HepG2 (cell line): ENCODE data around the gene MAGEA4. TPM values are rescaled to one million over a fixed set of nuclear protein-coding genes. Genes with fewer than 3 reads are reported as not detected.

Source experiments
- CEBPB ChIP-seq: IDR thresholded peaks from 2 replicates; pipeline ENCODE4 v1.6.1; 2011; ENCODE audit warnings: low read depth, low read length, improper control_type of control experiment, borderline replicate concordance
- CEBPG ChIP-seq: IDR thresholded peaks from 2 replicates; pipeline ENCODE4 v1.6.1; 2016
- HNF4A ChIP-seq: sonication (generic); formaldehyde crosslinking; IDR thresholded peaks from 2 replicates; pipeline ENCODE4 v1.4.0; 2020; ENCODE audit warnings: missing genetic modification reagents
- KMT2A ChIP-seq: sonication (generic); formaldehyde crosslinking; IDR thresholded peaks from 2 replicates; pipeline ENCODE4 v1.4.0; 2020; ENCODE audit warnings: missing genetic modification reagents
- RBFOX2 ChIP-seq: fragments of 200-400 bp; formaldehyde crosslinking; IDR thresholded peaks from 2 replicates; pipeline ENCODE4 v1.6.1; 2017; ENCODE audit warnings: low read depth, mild to moderate bottlenecking, low read length
- RXRA ChIP-seq: sonication (generic); formaldehyde crosslinking; IDR thresholded peaks from 2 replicates; pipeline ENCODE4 v1.5.1; 2020; ENCODE audit warnings: missing genetic modification reagents
- TBL1XR1 ChIP-seq: fragments of 150-350 bp; IDR thresholded peaks from 2 replicates; pipeline ENCODE4 v1.6.1; 2014; ENCODE audit warnings: borderline replicate concordance, low read length; ENCODE audit not compliant: partially characterized antibody
- TCF7 ChIP-seq: sonication (generic); IDR thresholded peaks from 2 replicates; pipeline ENCODE4 v1.6.1; 2016; ENCODE audit warnings: antibody characterized with exemption, low read depth
- THAP11 ChIP-seq: IDR thresholded peaks from 2 replicates; pipeline ENCODE4 v1.6.1; 2016; ENCODE audit warnings: missing biosample characterization, missing genetic modification reagents
- ZFYVE20 ChIP-seq: sonication (generic); formaldehyde crosslinking; IDR thresholded peaks from 2 replicates; pipeline ENCODE4 v1.8.0; 2023; ENCODE audit warnings: low read depth, mild to moderate bottlenecking, moderate library complexity, missing genetic modification reagents, borderline replicate concordance
- ZHX2 ChIP-seq, 2 experiments: sonication (generic) in 1 of 2; formaldehyde crosslinking in 1 of 2; IDR thresholded peaks; 2 replicates each; pipeline versions ENCODE4 v1.6.1 to v1.9.0; 2014 to 2022; ENCODE audit warnings: antibody characterized with exemption in 1 of 2, borderline replicate concordance in 1 of 2, inconsistent platforms in 1 of 2, low read depth in 1 of 2, missing genetic modification reagents in 1 of 2
- ZMYM4 ChIP-seq: sonication (generic); formaldehyde crosslinking; IDR thresholded peaks from 2 replicates; pipeline ENCODE4 v1.8.1; 2023; ENCODE audit warnings: mild to moderate bottlenecking, missing genetic modification reagents
- ZNF276 ChIP-seq: sonication (generic); formaldehyde crosslinking; IDR thresholded peaks from 2 replicates; pipeline ENCODE4 v1.4.0; 2020; ENCODE audit warnings: mild to moderate bottlenecking, low read depth, missing genetic modification reagents
- ZNF362 ChIP-seq: sonication (generic); formaldehyde crosslinking; IDR thresholded peaks from 2 replicates; pipeline ENCODE4 v1.4.0; 2020; ENCODE audit warnings: missing genetic modification reagents, mild to moderate bottlenecking, borderline replicate concordance
- ZNF768 ChIP-seq: sonication (generic); formaldehyde crosslinking; IDR thresholded peaks from 2 replicates; pipeline ENCODE4 v1.4.0; 2020; ENCODE audit warnings: missing genetic modification reagents
- ZSCAN31 ChIP-seq: sonication (generic); formaldehyde crosslinking; IDR thresholded peaks from 2 replicates; pipeline ENCODE4 v1.5.0; 2020; ENCODE audit warnings: low read depth, mild to moderate bottlenecking, missing genetic modification reagents
- polyA plus RNA-seq, 8 experiments: library from polyadenylated mRNA; depleted of rRNA in 3 of 8; stranded (reverse) in 7 of 8; unstranded in 1 of 8; fragments of >200 nt; fragmentation: Illumina TruSeq in 4 of 8; extraction: Trizol in 4 of 8; gene quantifications; 2 replicates each; pipeline versions ENCODE4 v1.2.1 to v1.2.3, GENCODE V29; 2011 to 2016; ENCODE audit warnings: low read depth in 4 of 8, missing spikeins in 1 of 8, mixed read lengths in 1 of 8; ENCODE audit not compliant: insufficient read depth in 1 of 8
- total RNA-seq, 5 experiments: library from RNA; depleted of rRNA; stranded (reverse); fragments of >200 nt; fragmentation: Illumina TruSeq; extraction: Trizol; gene quantifications; 2 replicates each; pipeline ENCODE4 v1.2.3, GENCODE V29; 2016; ENCODE audit warnings: low read depth in 1 of 5
- TF ChIP-seq, protein P1 (sequence below): sonication (generic); formaldehyde crosslinking; IDR thresholded peaks from 2 replicates; pipeline ENCODE4 v1.4.0; 2020; ENCODE audit warnings: missing genetic modification reagents

MAGEA4 gene
- total and polyA plus RNA-seq, 2 of the 13 experiments (the other 11 are each of a cell fraction or from before 2014, with no cell fraction given): not detected

GRCh38 chrX:151970661-151971060 is 58.0 kb downstream of the MAGEA4 start (continued):
- TF ChIP-seq ZHX2 (IDR thresholded peaks at IDR 0.05; ENCODE audit: low read depth): no peak
- no peak for TF ChIP-seq ZHX2 (CRISPR knock-in tag; IDR thresholded peaks at IDR 0.05; ENCODE audit: borderline replicate concordance)
- no peak for TF ChIP-seq KMT2A (CRISPR knock-in tag)
- TF ChIP-seq ZFYVE20 (CRISPR knock-in tag): no peak
- TF ChIP-seq, protein P1, sequence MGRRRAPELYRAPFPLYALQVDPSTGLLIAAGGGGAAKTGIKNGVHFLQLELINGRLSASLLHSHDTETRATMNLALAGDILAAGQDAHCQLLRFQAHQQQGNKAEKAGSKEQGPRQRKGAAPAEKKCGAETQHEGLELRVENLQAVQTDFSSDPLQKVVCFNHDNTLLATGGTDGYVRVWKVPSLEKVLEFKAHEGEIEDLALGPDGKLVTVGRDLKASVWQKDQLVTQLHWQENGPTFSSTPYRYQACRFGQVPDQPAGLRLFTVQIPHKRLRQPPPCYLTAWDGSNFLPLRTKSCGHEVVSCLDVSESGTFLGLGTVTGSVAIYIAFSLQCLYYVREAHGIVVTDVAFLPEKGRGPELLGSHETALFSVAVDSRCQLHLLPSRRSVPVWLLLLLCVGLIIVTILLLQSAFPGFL (CRISPR knock-in tag): no peak
- peak; percentile 71 for TF ChIP-seq RXRA (CRISPR knock-in tag)
- peak; percentile 93 for TF ChIP-seq CEBPB
- TF ChIP-seq ZNF768: no peak
- no peak for TF ChIP-seq RBFOX2
- peak; percentile 39 for TF ChIP-seq TCF7
- no peak for TF ChIP-seq ZNF276 (CRISPR knock-in tag)
- peak; percentile 47; the same call in 1 of the 2 replicates for TF ChIP-seq ZMYM4
- TF ChIP-seq ZSCAN31 (CRISPR knock-in tag): no peak
- peak; percentile 75 for TF ChIP-seq HNF4A (CRISPR knock-in tag)
- no peak for TF ChIP-seq ZNF362 (CRISPR knock-in tag)
- peak; percentile 28 for TF ChIP-seq TBL1XR1
- TF ChIP-seq CEBPG (CRISPR knock-in tag): peak; percentile 94
- peak; percentile 62; the same call in 1 of the 2 replicates for TF ChIP-seq THAP11 (CRISPR knock-in tag)
